Measurements from ENCODE around the gene NGF.

The NGF gene

DNA sequence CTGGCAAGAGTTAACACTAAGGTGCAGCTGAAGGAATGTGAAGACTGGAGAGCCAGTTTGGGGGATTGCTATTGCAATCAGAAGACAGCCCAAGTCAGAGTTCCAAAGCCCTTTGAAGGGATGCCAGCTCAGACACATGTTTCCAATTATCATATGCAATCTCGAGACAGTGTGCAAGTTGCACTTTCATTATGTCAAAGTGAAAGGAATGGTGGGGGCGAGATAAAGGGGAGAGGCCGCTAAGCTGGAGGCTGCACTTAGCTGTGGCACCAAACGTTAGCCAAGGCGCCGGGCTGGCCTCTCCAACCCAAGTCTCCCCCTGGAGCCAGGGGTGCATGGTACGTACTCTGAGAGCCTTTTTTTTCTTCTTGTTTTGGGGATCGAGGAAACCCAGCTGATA lies 58.0 kb downstream of the NGF start:
- POLR2A ChIA-PET (ENCODE audit: low non-redundant PET) = no interaction called here
- DNase-seq (ENCODE audit: low spot score) = no peak
- TF ChIP-seq, protein P1, sequence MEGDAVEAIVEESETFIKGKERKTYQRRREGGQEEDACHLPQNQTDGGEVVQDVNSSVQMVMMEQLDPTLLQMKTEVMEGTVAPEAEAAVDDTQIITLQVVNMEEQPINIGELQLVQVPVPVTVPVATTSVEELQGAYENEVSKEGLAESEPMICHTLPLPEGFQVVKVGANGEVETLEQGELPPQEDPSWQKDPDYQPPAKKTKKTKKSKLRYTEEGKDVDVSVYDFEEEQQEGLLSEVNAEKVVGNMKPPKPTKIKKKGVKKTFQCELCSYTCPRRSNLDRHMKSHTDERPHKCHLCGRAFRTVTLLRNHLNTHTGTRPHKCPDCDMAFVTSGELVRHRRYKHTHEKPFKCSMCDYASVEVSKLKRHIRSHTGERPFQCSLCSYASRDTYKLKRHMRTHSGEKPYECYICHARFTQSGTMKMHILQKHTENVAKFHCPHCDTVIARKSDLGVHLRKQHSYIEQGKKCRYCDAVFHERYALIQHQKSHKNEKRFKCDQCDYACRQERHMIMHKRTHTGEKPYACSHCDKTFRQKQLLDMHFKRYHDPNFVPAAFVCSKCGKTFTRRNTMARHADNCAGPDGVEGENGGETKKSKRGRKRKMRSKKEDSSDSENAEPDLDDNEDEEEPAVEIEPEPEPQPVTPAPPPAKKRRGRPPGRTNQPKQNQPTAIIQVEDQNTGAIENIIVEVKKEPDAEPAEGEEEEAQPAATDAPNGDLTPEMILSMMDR (conservative IDR thresholded peaks at IDR 0.05; ENCODE audit: low read depth) = no peak
- CTCF ChIA-PET = no interaction called here
- H3K27ac ChIP-seq = no peak overlapping the region

DNA sequence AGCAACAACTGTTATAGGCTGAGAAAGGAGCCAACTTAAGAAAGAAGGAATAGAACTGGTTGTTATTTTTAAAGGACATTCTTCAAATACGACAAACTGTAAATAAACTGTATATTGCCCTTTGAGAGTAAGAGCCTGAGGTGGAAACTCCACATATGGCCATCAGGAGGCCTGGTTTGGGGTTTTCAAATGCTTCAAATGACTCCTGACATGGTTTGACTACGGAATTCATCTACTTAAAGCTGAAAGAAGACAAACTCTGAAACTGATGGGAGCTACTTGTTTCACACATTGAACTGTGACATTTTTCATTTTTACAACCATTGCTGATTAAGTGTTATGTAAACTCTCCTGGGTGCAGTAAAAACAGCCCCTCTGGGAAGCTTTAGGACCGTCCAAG lies 59.8 kb downstream of the NGF start:
- ChIA-PET POLR2A (ENCODE audit: low non-redundant PET) (no interaction called here), CTCF (interaction anchor here (0.6 kb wide), 1 partner anchor 248 kb away, joined by 3 read pairs; no protein-coding TSS in a partner anchor)
- no peak overlapping the region for H3K27ac ChIP-seq
- TF ChIP-seq, protein P1 (conservative IDR thresholded peaks at IDR 0.05; ENCODE audit: low read depth) = no peak
- DNase-seq (ENCODE audit: low spot score) = no peak

DNA sequence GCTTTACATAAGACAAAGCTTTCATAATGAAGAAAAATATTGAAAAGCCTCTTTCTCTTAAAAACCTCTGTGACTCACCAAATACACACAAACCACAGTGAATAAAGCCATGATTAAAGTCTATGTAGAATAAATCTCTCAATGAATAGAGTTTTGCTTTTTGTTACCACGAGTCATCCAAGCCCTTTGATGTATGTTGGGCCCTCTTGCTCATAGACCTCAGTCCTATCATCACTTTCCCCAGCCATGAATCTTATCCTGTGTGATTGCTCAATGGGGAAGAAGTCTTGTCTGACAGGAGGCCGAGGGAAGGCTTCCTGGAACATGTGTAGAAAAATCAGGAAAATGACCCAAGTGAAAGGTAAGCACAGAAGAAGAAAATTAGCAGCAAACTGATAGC lies 60.8 kb downstream of the NGF start:
- peak; percentile 13 for DNase-seq (ENCODE audit: low spot score)
- ChIA-PET POLR2A (ENCODE audit: low non-redundant PET) (no interaction called here), CTCF (interaction anchor here (0.6 kb wide), 1 partner anchor 1455 kb away, joined by 5 read pairs; no protein-coding TSS in a partner anchor)
- TF ChIP-seq, protein P1 (conservative IDR thresholded peaks at IDR 0.05; ENCODE audit: low read depth) = no peak
- H3K27ac ChIP-seq = no peak overlapping the region

DNA sequence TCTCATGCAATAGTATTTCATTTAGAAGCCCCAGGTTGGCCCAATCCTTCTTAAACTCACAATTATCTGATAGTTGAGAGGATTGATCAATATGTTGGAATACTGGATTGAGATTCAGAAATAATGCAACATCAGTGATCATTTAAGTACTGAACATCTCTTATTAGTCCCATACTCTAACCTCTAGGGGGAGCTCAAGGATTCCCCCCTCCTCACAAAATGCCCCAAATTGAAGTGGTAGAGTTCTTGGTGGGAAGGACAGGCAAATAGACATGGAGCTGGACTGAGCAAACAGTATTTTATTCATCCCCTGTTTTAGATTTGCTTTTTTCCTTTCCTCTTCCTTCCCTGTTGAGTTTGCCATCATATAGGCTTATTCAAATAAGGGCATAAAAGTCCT lies 62.8 kb downstream of the NGF start:
- no peak overlapping the region for H3K27ac ChIP-seq
- TF ChIP-seq, protein P1 (conservative IDR thresholded peaks at IDR 0.05; ENCODE audit: low read depth) = no peak
- peak; percentile 20 for DNase-seq (ENCODE audit: low spot score)
- CTCF ChIA-PET = interaction anchor here (1.1 kb wide), 1 partner anchor 11 kb away, joined by 3 read pairs; no protein-coding TSS in a partner anchor
- POLR2A ChIA-PET (ENCODE audit: low non-redundant PET) = no interaction called here

DNA sequence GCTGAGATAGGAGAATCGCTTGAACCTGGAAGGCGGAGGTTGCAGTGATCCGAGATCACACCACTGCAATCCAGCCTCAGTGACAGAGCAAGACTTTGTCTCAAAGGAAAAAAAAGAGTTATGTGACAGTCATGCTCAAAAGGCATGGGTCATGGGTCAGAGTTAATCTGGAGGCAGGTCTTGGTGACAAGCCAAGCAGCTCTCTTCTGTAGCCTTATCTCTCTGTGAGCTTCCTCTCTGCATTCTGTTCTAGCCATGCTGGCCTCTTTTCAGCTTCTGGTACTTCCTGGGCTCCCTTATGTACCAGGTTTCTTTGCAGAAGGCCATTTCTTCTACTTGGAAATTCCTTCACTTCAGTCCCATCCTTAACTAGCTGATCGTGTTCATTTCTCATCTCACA lies 63.6 kb downstream of the NGF start:
- POLR2A ChIA-PET (ENCODE audit: low non-redundant PET) = no interaction called here
- DNase-seq (ENCODE audit: low spot score) = no peak
- TF ChIP-seq, protein P1 (conservative IDR thresholded peaks at IDR 0.05; ENCODE audit: low read depth) = no peak
- H3K27ac ChIP-seq = no peak overlapping the region
- CTCF ChIA-PET = no interaction called here

DNA sequence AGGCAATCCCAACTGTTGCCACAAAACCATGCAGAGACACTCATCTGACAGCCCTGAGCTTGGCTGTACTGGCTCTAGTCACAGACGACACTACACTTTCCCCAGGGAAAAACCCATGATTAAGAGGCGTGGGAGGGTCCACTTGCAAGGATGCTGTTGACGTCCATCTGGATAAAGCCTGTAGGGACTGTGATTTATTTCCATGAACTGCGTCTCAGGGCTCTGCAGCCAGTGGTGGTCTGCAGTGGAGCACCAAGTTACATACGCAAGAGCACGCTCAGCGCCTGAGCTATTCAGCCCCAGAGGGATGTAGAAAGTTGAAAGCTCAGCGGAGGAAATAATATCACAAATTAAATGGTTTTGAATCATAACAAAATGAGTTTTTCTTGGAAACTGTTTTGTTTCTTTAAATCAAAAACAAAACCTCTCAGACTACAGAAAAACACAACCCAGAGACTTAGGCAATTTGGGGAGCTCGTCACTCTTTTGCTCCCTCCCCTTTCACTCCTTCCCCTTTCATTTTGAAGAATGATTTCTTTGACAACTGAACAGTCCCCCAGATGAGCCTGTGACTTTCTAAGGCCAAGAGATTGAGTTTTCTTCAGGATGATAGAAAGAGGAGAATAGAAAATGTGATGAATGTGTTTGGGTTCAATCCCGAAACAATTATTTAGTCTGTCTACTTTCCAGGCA lies 71.2 kb downstream of the NGF start:
- CTCF ChIA-PET = no interaction called here
- TF ChIP-seq, protein P1 (conservative IDR thresholded peaks at IDR 0.05; ENCODE audit: low read depth) = no peak
- POLR2A ChIA-PET (ENCODE audit: low non-redundant PET) = no interaction called here
- no peak overlapping the region for H3K27ac ChIP-seq
- no peak for DNase-seq (ENCODE audit: low spot score)
